Right hindlimb (tissue), 1 donor: ENCODE measurements around the gene CATSPER1.
"Not testable (repeated sequence)": the region's sequence is repeated elsewhere in the genome, so short reads cannot be mapped to it uniquely, and the experiment has no call there.

Experiments
- DNase-seq: peaks from one replicate; pipeline ENCODE4 v3.0.0-alpha.2; 2018

CATSPER1 gene

GRCh38 chr11:66020212-66020611 is 6.1 kb downstream of the CATSPER1 start:
- no peak for DNase-seq

- no peak for DNase-seq
Measured at GRCh38 chr11:66017321-66017720, 9.0 kb downstream of the CATSPER1 start.

DNA sequence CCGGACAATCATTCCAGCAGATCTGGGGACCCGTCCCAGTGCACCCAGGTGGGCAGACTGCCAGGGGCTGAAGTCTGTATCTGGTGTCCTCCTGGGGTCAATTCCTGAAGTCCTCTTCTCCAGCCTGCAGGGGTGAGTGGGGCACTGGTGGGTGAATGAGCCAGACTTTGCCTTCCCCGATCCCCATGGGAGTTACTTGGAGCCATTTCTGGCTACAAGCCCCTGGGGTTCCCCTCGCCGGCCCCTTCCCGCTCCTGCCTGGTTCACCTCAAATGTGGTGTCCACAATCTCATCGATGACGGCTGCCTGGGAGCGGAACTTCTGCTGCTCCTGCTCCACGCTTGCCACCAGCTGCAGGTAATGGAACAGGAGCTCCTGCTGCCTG is 9.5 kb downstream of the CATSPER1 start:
- DNase-seq: no peak

- no peak for DNase-seq
Measured at GRCh38 chr11:66015936-66016792, 10.1 kb downstream of the CATSPER1 start.

GRCh38 chr11:66015454-66015881 is 10.8 kb downstream of the CATSPER1 start:
- DNase-seq: no peak

DNA sequence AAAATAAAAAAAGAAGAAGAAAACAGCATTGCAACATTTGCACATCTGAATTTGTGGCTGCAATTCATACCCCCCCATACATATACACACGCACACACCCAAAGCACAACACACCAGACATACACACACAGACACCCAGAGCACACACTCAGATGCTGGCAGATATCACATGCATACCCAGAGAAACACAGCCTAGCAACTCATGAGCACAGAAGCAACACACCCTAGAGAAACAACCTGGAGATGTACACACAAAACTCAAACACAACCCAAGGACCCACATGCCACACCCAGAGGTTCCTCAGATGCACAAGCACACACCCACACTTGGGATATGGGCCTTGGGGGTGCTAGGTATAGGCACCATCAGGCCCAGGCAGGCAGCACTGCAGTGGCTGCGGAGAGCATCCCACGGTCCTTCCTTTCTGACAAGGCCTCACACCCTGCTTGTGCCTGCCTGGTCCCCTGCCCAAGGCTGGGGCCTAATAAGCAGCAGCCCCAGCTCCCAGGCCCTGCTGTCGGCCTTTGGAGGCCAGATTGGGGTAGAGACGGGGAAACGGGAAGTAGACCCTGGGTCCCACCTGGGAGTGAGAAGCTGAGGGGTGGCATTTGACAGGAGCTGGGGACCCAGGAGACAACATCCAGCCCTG is 11.3 kb downstream of the CATSPER1 start:
- DNase-seq: no peak

DNA sequence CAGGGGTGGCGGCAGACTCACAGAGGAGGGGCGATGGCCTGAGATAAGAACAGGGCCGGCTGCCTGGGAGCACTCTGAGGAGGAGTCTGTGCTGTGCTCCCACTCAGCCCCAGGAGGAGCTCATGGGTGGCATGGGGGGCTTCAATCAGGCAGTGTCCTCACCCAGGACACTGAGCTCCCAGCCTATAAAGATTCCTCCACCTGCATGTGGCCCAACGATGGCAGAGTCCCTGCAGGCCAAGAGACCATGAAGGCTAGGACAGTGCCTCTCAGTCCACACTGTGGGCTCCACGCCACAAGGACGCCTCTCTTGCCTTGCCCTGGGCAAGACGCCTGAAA is 12.5 kb downstream of the CATSPER1 start:
- no peak for DNase-seq

DNA sequence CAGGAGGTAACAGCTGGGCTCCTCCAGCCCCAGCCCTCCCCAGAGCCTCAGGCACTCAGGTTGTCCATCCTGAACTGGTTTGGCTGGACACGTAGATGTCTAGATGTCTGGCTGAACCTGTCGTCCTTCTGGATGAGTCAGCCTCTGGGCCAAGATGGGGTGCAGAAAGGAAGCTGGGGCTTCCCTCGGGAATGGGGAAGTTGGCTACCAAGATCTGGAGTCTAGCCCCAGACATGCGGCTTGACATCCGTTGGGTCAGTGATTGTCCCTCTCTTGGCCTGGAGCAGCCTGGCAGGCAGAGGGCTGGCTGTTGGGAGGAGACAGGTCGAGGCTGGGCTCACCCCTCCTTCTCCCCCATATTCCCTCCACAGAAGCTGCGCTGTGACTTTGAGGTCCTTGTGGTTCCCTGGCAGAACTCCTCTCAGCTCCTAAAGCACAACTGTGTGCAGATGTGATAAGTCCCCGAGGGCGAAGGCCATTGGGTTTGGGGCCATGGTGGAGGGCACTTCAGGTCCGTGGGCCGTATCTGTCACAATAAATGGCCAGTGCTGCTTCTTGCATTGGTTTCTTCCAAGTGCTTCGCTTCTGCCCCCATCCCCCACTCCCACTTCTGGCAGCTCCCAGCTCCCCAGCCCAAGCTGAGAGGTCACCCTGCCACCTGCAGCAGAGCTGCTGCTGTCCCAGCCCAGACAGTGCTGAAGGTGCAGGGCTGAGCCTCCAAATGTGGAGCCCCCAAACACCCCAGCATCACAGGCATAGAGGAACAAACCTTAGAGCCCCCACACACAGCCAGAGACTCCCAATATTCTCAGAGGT is 13.1 kb downstream of the CATSPER1 start:
- no peak for DNase-seq

DNA sequence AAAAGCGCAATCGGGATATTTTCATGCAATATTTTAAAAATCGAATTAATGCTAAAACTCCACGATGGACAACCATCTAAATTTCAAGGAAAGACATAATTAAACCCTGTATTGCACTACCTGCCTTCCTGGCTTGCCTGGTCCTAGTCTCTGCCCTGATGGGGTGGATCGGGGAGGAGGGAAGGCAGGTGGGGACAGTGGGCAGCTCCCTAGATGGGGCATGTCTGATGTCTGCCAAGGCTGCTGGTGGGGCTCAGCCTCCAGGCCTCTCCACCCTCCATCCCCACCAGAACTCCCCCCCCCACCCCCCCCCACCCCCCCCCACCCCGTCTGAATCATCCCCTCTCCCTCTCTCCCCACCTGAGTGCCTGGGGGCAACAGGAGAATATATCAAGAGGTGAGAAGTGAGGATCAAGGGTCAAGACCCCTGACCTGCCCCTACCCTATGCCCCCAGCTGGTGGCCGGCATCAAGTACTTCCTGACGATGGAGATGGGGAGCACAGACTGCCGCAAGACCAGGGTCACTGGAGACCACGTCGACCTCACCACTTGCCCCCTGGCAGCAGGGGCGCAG is 13.8 kb downstream of the CATSPER1 start:
- DNase-seq: no peak

DNA sequence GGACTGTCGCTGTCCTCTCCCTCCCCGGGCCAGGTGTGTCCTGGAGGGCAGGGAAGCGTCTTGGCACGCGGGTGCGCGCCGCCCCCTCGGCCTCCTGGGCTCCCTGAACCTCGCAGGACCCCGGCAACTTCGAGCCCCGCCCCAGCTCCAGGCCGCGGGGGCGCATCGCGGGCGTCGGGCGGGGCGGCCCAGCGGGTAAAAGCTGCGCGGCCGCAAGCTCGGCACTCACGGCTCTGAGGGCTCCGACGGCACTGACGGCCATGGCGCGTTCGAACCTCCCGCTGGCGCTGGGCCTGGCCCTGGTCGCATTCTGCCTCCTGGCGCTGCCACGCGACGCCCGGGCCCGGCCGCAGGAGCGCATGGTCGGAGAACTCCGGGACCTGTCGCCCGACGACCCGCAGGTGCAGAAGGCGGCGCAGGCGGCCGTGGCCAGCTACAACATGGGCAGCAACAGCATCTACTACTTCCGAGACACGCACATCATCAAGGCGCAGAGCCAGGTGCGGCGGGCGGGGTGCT is 14.4 kb downstream of the CATSPER1 start, which contains the start of gene CST6:
TSS of gene CST6 (plus strand) at position 224 of the 519 bp plus-strand sequence. CDS start at position 261, 37 bp downstream.
- DNase-seq: no peak

- DNase-seq: no peak
Measured at GRCh38 chr11:66011239-66011784, 15.0 kb downstream of the CATSPER1 start.

- DNase-seq: not testable (repeated sequence)
Measured at GRCh38 chr11:66010036-66010435, 16.2 kb downstream of the CATSPER1 start.

DNA sequence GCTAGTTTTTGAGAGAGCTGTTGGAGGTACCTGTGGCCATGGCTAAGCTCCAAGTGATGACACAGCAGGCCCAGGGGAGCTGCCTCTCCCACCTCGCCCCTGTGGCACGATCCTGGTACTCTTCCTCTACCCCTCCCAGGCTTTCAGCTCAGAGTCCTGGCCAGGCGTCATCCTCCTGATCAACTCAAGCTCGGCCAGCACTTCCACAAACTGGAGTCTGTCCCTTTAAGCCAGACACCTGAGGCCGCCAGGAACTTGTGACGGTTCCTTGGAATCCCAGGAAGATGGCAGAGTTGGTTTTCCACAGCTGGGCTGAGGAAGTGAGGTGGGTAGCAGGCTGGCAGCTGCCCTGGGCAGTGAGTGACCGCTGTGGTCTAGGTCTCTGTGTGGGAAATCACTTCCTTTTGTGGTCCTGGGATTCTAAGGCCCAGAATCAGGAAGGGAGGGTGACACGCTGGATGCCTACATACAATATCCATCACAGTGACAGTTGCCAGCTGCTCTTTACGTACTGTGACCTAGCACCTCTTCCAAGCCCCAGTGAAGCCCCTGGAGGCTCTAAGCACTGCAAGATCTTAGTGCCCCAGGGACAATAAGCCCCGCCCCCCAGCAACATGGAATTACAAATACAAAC is 17.7 kb downstream of the CATSPER1 start:
- no peak for DNase-seq

DNA sequence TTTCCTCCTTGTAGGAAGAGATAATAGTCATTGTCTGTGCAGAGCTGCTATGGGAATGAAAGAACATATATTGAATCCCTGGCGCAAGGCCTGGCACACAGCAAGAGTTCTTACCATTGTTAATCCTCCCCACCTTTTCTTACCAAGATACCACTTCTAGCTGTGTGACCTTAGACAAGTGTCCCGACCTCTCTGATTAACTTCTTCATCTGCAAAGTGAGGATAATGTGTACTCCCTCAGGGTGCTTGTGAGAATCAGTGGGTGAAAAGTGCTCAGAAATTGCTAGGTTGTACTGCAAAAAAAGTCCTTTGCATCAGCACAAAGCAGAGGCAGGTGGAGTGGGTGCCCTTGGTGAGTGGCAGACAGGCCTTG is 18.2 kb downstream of the CATSPER1 start:
- DNase-seq: no peak

GRCh38 chr11:66007201-66007634 is 19.1 kb downstream of the CATSPER1 start:
- DNase-seq: no peak

GRCh38 chr11:66006891-66007176 is 19.4 kb downstream of the CATSPER1 start:
- no peak for DNase-seq

DNA sequence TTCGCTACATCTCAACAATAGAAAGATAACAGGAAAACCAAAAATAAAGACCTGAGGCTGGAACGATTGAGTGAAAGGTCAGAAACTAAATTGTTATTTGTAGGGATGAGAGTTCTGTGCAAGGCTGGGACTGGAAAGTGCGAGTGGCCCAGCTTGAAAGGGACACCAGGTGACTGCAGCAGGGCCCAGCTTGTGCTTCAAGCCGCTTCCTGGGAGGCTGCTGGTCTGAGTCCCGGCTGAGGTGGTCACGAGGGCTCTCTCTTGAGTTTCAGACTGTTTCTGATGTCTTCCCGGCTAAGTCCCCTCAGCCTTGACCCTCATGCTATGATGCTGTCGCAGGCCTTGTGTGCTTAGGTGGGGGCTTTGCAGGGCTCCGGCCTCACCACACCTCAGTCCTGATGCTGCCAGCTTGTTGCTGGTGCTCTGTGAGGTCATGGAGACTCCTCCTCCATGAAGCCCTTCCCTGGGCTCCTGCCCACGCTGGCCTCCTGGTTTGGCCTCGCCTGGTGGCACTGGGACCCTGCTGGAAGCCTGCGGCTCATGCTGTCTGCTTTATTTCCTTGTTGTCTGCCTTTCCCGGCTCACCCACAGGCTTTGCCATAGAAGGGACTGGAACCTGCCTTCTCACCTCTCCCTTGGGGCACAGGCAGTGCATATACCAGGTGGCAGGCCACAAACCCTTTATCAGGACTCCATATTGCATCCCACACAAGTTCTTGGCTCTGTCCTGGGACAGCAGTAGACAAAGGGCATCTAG is 20.0 kb downstream of the CATSPER1 start:
- DNase-seq: no peak

DNA sequence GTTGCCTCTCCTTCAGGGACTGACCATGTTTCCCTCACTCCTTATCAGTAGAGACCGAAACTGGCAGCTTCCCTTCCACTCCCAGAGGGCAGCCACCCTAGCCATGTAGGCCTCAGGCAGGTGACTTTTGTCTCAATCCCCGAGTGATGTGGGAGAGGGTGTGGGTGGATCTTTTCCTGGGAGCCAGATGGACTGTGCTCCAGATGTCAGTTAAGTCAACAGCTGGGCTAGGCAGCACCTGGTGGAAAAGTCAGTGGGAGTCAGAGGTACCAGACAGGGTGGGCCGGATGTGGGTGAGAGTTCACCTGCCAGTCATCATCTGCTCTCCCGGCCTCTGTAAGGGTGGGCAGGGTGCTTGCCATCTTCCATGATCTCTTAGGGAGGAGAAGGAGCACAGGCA is 22.1 kb downstream of the CATSPER1 start:
- no peak for DNase-seq

DNA sequence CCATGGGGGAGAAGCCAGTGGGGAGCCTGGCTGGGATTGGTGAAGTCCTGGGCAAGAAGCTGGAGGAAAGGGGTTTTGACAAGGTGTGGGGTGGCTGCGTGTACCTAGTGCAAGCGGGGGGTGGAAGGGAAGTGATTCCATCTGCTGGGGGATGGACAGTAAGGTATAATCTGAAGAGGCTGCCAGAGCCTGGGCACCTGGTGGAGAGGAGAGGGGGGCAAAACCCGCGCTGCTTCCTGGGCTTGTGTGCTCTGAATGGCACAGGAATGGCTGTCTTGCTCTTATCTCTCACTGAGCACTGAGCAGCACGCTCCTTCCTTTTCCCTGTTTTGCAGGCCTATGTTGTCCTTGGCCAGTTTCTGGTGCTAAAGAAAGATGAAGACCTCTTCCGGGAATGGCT is 23.0 kb downstream of the CATSPER1 start:
- DNase-seq: no peak

- peak; percentile 65 for DNase-seq
Measured at GRCh38 chr11:66002648-66003225, 23.5 kb downstream of the CATSPER1 start.
